Hematopoietic multipotent progenitor cell treated with erythropoietin and hydrocortisone succinate and interleukin-3 and kit ligand, for 8 days (in vitro differentiated cells): Measurements from ENCODE around the gene TXNRD2.
A peak's percentile ranks its signal among the peaks of the same experiment; 100 is the strongest.

Source experiments
- DNase-seq: peaks from one replicate; pipeline ENCODE4 v3.0.0-alpha.2; 2015

TXNRD2 gene

DNA sequence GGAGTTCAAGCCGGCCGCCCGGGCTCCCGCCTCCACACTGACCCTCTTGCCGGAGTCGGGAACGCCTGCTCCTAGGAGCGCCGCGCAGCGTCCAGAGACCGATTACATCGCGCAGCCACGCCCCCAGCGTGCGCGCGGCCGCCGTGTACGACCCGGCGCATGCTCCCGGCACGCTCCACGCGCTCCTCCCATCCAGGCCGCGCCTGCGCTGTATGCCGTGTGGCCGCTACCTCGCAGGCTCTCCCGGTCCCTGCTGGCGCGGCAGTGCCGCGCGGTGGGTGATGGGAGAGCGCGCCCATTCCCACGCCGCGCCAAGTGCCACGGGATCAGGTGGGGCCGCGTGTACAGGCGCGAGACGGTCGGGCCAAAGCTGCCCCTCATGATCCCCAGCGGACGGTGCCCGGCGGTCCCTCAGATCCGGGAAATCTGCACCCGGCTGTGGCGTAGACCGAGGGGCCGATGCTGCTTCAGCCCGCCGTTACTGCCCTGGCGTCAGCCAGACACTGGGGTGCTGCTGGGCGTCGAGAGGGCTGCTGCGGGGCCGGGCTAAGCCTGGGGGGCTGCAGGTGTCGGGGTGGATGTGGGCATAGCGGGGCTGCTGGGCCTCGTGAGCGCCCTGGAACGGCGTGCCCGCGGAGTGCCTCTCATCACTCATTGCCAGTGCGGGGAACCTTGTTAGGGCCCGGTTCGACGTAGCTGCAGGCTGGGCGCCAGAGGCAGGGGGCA is 86.7 kb downstream of the TXNRD2 start, which contains the start of the genes GNB1L and RTL10:
Gene GNB1L, minus strand, starts transcription at position 97 of the 726 bp plus-strand sequence. CDS start 33,519 bp downstream, outside the sequence.
Gene RTL10, minus strand, starts transcription at position 97 of the 726 bp plus-strand sequence. CDS start 2,613 bp downstream, outside the sequence.
- DNase-seq, result peak; percentile 96

DNA sequence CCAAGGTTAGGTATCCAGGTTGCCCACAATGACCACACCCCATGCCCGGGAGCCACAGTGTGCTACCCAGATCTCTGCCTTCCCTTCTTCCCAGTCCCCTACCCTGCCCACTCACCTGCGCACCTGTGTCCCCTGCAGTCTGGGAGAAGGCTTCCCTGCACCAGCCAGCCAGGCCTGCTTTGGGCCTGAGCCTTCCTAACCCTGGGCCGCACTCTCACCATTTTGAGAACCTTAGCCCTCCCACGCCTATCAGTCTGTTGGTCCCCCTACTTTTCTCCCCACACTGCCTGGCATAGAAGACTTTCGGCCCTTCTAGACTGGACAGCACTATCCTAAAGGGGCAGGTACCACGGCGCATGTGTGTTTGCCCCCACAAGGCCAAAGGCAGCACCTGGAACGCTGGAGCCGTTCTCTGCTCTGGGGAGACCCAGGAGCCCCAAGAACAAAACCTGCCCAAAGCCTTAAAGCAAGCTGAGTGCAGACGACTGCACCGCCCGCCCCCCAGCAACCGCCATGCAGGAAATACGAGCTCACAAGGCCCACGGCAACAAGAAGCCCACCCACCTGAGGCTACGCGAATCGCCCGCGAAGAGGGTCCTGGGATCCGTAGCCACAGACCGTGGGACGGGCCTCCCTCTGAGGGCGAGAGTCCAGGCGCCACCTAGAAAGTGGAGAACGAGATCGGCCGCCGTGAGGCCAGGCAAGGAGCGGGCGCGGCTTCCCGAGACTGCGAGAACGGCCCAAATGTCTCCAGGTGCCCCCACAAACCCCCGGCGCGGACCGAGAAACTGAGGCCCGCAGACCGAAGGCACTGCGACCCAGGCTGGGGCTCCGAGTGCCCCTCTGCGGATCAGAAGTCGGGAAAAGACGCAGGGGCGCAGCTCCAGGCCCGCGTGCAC is 87.5 kb downstream of the TXNRD2 start:
- DNase-seq, result peak; percentile 17

DNA sequence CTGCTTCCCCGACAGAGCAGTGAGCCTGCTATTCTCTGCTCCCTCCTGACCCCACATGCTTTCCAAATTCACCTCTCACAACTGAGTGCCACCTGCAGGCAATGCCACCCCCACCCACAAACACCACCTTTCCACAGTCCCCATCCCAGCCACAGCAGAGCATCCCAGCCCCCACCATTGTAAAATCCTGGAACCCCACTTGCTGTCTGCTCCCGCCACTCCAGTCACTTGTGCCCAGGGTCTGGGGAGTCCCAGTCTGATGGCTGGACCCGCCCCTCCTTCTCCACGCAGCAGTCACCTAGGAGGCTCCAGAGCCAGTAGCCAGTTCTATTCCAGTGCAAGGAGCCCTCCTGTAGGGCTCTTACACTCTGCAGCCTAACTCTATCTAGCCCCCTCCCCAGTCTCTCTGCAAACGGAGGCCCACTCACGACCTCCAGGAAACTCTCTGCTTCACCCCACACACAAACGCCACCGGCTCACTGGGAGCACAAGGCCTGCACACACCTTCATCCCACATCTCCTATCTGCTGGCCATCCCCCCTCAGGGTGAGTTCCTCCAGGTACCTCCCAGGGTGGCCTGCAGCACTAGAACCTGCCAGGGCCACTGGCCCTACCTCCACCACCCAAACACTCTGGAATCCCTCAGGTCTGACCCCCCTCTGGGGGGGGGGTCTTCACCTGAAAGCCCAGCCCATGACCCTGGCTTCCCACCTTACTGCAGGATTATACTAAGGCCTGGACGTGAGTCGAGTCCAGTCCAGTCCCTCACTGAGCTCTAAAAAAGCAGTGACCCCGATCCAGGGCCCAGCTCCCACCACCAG is 88.3 kb downstream of the TXNRD2 start:
- DNase-seq, result no peak

DNA sequence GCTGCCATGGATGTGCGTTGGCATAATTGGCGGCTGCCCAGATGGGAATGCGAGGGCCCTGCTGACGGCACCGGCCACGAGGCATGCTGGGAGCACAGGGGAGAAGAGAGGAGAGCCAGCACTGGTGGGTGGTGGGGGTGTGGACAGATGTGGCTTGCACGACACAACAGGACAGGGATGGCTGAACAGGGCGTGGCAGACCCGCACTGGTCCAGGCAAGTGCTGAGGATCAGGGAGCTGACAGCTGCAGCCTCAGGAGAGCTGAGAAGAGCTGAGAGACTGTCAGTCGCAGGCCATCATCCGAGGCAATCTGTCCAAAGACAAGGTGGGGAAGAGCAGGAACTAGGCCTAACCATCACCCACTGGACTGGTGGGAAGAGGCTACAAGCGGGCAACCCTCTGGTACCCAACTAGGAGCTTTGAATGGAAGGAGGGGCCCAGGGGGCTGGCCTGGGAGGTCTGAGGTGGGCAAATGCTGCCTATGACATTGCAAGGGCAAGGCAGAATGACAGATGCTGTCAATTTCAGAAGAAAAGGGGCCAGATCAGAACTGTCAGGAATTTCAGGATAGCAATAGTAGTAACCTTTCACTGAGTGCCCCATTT is 89.3 kb downstream of the TXNRD2 start:
- no peak for DNase-seq

DNA sequence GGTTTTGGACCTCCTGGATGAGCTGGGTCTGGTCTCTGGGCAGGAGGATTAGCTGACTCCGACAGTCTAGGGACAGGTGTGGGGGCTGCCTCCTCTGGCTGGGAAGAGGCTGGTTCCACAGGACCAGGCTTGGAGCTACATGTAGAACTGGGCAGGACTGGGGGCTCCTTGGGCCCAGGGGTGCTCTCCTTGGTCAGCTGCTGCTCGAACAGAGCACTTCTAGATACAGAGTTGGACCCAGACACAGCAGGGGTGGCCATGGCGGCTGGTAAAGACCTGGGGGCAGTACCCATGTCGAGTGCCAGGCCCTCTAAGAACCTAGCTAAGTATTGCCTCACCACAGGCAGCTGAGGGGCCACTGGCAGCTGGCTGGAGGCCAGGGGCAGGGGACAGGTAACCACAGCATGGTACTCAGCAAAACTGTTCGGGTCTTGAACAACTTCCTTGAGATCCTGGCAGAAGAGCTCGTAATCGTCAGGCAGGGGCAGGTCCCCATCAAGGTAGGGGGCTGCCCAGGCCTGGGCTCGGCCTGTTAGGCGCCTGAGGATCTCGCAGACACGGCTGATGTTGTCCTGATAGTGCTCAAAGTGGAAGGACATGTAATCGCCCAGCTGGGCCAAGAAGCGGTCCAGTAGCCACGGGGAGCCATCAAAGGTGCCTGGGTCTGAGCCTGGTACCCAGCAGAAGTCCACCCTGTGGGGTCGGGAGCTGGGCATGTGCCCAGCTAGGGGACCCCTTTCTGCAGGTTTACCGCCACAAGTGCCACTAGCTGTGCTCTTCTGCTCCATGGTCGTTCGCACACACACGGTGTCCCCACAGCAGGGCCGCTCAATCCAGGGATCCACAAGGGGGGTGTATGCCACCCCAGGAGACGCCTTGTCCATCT is 90.1 kb downstream of the TXNRD2 start:
- no peak for DNase-seq

DNA sequence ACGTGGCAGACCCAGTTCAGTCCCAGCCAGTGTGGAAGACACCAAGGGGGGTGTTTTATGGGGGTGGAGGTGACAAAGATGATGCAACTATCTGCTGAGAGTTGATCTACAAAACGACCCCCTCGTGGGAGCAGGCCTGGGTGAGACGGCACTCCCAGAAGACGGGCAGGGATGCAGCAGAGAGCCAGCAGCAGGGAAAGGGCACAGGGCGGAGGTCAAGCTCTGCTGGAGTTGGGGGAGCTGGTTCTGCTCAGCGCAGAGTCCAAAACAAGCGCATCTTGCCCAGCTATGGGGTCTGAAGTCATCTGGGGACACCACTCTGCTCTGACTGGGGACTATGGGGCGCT is 90.9 kb downstream of the TXNRD2 start:
- DNase-seq, result no peak

DNA sequence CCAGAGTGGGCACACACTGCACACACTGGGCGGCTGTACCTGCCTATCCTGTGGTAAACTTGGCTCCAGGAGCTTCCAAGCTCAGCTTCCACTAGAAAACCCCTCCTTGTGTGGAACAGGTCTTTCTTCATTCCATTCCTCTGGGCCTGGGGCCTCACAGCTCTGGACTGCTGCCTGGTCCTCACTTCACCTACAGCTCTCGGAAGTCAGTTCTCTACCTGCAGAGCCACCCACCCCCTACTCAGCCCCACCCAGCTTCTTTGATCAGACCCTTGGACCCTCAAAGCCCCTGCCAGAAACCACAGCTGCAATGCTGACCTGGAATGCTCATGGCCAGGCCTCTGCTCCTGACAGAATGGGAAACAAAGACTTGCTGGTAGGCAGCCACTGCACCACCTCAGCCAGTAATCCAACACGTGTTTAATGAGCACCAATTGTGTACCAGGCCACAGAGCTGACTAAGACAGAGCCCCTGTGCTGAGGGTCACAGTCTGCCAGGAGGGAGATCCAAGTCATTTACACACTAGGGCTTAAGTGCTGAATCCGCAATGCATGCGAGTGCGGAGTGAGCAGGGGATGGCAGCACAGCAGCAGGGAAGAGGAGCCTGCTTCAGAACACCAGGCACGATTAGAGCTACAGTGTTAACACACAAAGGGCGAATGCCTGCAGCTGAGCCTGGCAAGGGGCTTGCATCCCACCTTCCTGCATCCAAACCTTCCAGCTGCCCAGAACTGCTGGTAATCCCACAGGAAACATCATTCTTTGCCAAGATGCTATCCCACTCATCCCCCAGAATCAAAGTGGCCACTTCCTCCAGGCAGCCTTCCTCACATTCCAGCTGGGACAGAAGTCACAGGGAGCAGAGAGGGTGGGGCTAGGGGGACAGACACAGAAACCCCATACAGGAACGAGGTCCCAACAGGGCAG is 91.5 kb downstream of the TXNRD2 start:
- DNase-seq, result no peak

DNA sequence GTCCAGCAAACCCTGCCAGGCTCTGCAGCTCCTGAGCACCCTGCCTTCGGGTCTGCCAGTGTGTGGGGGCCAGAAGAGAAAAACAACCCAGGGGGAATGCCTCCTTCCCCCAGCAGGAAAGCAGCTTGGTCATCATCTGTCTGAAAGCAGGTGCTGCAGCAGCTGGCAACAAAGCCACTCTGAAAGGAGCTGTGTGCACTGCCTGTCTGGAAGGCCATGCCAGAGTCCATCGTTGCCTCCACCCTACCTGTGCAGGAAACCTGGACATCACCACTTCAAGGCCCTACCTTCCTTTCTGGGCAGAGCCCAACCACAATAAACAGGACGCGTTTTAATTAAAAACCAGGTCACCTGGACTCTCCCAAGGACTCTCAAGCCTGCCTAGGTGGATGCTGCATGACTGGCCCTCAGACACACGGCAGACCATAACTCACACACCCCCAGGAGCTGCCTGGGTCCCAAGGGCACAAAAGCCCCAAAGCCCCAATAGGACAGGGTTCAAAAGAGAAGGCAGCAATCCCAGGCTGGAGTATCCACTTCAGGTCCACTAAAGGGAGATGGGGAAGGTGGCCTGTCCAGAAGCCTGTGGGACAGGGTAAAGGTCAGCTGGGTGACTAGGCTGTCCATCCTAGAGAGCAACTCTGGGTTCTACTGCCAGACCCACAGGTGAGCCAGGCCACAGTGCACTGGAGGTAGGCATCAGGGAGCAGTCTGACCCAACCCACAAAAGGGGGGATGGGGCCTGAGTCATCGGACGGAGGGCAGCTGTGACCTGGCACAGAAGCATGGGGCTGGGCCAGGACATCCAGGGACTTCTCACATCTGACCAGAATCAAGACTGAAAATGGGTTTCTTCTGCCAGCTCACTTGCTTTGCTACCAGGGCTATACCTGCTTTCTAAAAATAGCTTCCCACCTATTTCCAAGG is 93.1 kb downstream of the TXNRD2 start:
- DNase-seq, result no peak

DNA sequence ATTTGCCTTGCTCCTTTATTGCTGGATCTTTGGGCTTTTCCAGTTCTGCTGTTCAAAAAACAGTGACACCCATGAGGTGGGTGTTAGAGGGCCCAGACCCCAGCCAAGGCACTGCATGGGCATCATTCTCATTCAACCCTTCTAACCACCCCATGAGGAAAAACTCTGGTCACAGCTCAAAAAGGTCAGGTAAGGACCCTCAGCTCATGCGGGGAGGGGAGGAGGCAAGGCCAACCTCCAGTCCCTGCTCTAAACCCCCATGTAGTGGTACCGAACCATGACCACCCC is 94.3 kb downstream of the TXNRD2 start:
- no peak for DNase-seq

DNA sequence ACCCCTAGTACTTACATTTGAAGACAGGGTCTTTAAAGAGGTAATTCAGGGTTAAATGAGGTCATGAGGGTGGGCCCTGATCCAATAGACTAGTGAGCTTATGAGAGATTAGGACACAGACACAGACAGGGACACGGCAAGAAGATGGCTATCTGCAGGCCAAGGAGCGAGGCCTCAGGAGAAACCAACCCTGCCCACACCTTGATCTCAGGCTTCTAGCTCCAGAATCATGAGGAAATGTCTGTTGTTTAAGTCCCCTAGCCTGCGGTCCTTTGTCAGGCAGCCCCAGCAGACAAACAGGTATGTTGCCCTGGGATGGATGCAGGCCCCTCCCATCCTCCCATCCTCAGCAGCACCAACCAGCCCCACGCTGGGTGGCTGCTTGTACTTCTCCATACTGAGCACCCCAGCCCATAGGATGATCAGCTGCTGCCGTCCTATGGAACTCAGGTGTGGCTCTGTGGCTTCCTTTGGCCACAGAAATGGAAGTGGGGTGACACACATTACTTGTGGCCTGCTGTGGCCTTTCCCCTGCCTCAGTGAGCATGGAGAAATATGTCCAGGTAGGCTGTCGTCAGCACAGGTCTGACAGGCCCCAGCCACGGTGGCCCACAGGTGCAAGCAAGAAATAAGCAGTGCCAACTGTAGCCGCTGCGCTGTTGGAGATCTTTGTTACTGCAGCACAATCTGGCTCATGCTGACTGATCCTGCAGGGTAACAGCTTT is 94.8 kb downstream of the TXNRD2 start:
- DNase-seq, result no peak

DNA sequence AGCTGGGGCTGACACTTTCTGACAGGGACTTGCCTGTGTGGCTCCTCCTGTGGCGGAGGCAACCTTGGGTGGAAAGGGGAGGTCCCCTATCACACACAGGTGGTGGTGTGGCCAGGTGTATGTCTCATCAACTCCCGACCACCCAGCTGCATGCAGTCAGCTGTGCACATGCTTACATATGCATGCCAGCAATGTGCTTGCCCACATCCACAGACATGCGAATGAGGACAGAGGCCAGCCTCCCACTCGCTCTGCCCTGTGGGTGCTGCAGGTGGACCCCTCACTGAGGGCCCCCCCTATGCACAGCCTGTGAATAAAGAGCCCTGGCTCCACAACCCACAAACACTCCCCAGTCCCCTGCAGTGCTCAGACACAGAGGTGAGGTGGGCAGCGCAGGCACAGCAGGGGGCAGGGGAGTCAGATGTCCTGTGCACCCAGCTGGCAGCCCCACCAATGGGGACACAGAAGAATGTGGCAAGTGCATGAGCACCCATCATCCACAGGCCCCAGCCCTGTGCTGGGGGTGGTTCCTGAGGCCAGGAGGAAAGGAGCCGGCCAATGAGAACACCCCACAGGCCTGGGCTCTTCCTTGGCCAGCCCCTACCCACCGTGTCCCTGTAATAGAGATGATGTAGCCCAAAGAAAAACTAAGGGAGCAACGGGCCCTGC is 96.4 kb downstream of the TXNRD2 start:
- DNase-seq, result no peak

DNA sequence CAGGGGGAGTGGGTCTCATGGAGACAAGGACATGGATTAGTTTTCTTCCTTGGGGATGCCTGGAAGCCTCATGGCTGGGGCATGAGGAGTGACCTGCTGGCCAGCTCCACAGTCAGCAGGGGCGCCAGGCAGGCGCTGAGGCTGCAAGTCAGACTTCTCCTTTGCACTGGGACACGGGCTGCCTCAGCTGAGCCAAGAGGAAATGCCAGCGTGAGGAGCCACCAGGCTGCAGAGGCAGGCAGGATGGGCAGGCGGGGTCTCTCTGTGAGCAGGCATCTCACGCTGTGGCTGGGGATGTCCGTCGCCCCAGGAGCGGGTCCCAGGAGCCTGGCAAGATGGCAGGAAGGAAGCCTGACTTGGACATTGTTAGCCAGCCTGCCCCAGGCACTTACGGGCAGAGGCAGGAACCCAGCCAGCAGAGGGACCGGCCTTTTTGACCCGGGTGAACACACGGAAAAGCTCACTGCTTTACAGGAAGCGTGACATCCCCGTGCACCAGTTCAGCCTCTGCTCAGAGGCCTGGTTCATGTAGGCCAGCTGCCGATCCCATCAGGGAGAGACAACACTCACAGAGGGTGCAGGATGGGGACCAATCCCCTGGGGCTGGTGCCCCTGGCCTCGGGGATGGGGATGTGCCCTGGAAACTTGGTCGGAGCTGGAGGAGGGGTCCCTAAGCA is 97.1 kb downstream of the TXNRD2 start:
- DNase-seq, result no peak

DNA sequence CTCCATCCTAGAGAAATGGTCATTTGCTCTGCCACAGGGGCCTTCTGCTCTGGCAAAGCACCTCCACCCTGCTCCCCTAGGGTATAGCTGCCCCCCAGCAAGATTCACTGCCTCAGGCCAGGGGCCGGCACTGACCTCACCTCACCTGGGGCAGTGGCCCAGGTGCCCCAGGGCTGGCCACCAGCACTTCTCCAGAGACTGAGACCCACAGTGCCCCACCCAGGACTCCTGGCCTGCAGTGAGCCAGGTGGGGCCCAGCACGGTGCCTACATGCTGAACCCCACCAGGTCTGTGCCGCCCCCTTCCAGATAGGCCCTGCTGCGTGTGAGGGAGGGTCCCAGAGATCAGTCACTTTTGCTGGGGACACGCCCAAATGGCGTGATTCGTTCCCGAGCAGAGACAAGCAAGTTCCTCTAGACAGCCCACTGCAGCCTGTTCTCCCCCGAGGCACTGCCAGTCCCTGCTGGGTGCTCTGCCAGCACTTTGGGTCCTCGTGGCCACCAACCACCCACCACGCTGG is 97.7 kb downstream of the TXNRD2 start:
- DNase-seq, result no peak

DNA sequence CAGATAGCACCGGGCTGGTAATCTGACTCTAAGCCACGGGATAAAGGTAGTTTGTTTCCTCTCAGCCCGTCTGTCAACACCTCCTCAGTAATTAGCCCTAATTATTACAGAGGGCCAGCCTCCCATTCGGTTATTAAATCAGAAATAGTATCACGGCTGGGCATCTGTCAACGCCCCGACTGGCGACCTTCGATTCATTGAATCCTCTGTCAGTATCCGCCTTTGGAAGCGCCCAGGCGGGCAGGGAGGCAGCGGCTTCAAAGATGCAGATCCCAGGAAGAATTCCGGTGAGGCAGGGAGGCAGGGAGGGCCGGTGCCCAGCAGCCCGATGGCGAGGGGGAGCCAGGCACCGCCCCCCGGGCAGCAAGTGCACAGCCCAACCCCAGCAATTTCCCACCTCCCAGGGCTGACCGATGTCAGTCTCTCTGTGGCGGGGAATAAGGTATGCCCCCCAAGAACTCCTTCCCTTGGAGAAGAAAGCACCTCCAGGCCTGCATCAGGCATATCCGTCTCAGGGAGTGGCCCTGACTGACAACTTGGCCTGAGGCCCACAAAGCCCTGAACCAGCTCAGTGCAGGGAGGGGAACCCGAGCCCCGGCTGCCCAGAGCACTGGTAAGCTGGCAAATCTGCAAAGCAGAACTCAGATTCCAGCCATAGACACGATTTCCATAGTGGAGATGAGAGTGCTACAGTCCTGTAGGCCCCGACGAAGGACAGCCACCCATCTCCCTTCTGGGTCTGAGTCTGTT is 98.3 kb downstream of the TXNRD2 start:
- no peak for DNase-seq

DNA sequence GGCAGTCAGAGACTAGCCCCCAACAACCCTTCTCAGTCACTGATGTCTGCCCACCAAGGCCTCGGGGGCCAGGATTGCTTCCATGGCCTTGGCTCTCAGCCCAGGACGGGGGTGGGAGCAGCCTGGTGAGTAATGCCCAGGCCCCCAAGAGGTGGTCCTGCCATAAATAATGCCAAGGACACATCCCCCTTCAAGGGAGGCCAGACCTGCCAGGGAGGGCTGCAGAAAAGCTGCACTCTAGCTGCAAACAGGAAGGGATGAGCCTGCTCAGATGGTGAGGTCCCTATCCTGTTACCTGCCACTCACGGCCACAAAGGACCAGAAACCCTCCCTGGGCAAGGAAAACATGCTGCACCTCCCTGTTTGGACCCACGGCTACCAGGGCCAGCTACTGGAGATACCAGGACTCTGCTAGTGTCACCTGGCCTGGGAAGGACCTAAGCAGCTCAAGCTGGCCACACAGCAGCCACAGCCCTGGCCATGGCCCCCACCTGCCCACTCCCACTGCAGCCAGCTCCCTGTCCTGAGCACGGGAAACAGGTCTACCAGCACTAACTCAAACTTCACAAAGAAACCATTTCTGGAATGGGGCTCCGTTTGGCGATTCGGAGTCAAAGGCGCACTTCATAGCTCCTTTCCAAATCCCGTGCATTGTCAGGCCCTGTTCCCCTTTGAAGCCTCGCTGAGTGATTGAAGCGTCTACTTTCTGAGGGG is 99.1 kb downstream of the TXNRD2 start:
- DNase-seq, result no peak
